Vagina (tissue), 2 donors: ENCODE measurements around the gene PLSCR2.

Experiments
- POLR2A ChIP-seq, 2 donors: fragments of 450-650 bp; IDR thresholded peaks; one replicate each; pipeline ENCODE4 v1.6.1; 2017; ENCODE audit warnings: antibody characterized with exemption in 2 of 2, mild to moderate bottlenecking in 2 of 2, moderate library complexity in 2 of 2
- POLR2AphosphoS5 ChIP-seq, 2 donors: sonication (generic); formaldehyde crosslinking; IDR thresholded peaks; one replicate each; pipeline ENCODE4 v1.9.0; 2017; ENCODE audit warnings: antibody characterized with exemption in 2 of 2, mild to moderate bottlenecking in 2 of 2, low read depth in 1 of 2; ENCODE audit not compliant: insufficient read depth in 1 of 2
- TF ChIP-seq, protein P1 (sequence below), 3 experiments: fragments of 450-650 bp in 2 of 3; fragments of 200-600 bp in 1 of 3; sonication (generic) in 1 of 3; IDR thresholded peaks; one replicate each; pipeline ENCODE4 v1.5.1; 2017 to 2019; ENCODE audit warnings: antibody characterized with exemption in 3 of 3, mild to moderate bottlenecking in 2 of 3, moderate library complexity in 2 of 3

- TF ChIP-seq, protein P1, sequence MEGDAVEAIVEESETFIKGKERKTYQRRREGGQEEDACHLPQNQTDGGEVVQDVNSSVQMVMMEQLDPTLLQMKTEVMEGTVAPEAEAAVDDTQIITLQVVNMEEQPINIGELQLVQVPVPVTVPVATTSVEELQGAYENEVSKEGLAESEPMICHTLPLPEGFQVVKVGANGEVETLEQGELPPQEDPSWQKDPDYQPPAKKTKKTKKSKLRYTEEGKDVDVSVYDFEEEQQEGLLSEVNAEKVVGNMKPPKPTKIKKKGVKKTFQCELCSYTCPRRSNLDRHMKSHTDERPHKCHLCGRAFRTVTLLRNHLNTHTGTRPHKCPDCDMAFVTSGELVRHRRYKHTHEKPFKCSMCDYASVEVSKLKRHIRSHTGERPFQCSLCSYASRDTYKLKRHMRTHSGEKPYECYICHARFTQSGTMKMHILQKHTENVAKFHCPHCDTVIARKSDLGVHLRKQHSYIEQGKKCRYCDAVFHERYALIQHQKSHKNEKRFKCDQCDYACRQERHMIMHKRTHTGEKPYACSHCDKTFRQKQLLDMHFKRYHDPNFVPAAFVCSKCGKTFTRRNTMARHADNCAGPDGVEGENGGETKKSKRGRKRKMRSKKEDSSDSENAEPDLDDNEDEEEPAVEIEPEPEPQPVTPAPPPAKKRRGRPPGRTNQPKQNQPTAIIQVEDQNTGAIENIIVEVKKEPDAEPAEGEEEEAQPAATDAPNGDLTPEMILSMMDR (IDR thresholded peaks at IDR 0.05): no peak
- TF ChIP-seq POLR2A (IDR thresholded peaks at IDR 0.05) (no peak), POLR2AphosphoS5 (IDR thresholded peaks at IDR 0.05; ENCODE audit: insufficient read depth in 1 of 2, low read depth in 1 of 2) (no peak)
These were observed 38.2 kb upstream of the PLSCR2 start for GRCh38 chr3:146507331-146508120.
